ENCODE results near the gene ALDH1A2.
A peak's percentile ranks its signal among the peaks of the same experiment; 100 is the strongest.
"Not testable (repeated sequence)": the region's sequence is repeated elsewhere in the genome, so short reads cannot be mapped to it uniquely, and the experiment has no call there.

The ALDH1A2 gene

DNA sequence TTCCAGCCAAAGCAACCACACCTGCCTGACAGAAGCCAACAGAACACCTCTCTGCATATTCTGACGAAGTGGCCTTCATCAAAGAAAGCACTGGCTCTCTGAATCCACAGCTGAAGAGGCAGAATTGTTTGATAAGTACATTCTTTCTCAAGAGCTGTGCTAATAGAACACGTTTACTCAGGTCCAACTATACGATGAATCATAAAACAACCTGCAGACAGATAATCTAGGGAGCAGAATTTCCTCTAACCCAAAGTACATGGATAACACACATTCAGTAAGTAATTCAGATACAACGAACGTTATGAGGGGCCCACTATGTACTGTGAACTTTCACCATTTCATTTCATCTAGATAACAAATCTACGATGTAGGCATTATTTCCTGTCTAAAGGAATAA is 25.4 kb downstream of the ALDH1A2 start:
- no peak for DNase-seq (ENCODE audit: low spot score)

DNA sequence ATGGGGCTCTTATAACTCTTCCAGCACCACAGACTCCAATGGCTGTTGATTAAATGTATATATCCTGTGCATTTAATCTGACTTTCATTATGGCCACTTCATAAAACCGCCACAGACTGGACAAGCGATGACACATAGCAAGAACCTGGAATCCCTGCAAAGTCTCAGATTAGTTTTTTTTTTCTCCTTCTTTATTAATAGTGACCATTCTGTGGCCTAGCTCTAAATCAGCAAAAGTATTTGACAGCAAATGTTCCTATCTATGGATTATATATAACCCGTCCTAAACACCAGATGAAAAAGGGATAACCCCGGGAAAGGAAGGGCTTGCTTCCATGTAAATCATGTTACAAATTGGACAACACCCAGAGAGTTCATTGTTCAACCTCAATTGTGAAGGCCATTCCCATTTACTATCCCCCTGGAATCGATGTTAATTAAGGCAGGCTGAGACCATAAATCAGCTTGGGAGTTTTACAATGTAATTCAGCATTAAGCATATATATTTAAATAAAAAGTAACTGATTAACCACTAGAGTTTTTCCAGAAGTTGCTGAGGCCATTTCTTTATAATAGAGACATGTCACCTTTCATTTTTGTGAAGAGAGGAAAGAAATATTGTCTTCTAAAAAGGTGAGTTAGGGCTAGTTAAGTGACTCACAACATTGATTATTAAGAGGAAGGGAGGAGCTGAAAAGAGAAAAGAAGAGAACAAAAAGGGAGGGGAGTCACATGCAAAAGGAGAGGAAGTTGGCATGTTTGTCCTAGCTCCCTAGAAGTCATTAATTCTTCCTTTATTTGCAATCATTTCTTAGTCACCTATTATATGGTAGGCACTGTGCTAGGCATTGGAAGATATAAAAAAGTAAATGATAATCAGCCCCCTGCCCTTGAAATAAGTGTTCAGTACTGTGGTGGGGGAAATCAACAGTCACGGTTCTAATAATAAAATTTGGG is 26.2 kb downstream of the ALDH1A2 start:
- DNase-seq (ENCODE audit: low spot score): no peak

DNA sequence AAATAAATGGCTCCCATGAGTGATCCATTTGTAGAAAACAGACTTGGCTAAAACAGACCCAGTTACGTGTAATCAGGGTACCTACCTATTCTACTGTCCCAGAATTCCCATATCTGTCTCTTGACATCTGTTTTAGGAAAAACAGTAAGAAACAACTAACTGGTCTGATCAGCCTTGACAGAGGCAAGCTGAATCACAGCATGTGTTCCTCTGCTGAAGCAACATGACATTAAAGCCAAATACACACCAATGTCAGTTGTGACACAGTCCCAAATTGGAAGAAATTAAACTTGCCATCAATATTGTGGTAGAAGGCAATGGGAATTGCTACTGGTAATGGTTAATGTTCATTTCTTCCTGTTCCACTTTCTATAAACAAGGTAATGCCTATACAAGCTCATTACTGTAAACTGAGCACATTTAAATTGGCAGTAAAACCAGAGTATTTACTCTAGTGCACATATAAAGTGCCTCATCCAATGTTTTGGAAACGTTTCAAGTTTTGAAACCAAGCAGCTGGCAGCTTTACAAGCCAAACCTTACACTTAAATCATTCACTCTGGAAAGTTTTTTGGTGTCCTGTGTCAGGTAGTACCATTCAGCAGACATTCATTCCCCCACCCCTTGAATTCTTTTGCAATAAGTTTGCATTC is 27.0 kb downstream of the ALDH1A2 start:
- DNase-seq (ENCODE audit: low spot score): no peak

DNA sequence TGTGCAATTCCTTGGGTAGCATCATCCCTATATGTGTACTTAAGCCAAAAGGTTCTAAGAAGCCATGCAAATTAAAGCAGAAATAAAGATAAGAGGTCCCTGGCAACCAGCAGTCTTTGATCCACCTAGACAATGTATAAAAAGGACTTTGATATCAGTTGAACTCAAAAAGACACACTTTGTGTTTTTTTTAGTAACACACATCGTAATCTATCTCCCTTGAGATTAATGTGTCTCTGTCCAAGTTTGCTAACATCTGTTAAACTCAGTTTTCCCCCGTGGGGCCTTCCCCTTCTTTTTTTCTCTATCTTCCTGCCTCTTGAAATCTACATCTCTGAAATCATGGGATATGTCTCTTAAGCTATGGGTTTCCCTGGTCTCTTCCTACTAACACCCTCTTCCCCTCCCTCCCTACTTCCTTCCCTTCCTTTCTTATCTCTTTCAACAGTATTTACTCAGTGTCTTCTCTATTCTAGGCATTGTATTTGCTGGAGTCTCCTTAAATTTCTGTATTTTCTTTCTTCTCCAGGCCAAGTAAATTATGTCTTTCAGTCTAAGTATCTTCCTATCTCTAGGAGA is 27.7 kb downstream of the ALDH1A2 start:
- DNase-seq (ENCODE audit: low spot score): no peak

DNA sequence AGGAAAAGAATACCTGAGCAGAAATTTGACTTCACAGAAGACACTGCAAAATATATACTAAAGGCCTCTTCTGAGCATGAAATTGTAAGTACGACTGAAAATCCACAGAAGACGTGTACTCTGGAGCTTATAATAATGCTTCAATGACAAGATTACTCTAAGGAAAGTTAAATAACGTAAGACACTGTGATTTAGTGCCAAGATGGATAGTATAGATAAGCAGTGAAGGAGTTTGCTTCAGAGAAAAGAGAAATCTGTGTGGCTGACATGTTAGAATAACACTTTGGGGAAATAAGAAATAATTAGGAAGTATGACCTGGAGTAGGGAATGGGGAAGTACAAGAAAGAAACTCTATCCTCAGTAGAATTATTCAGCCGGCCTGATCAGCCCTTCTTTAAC is 28.9 kb downstream of the ALDH1A2 start:
- no peak for DNase-seq (ENCODE audit: low spot score)

DNA sequence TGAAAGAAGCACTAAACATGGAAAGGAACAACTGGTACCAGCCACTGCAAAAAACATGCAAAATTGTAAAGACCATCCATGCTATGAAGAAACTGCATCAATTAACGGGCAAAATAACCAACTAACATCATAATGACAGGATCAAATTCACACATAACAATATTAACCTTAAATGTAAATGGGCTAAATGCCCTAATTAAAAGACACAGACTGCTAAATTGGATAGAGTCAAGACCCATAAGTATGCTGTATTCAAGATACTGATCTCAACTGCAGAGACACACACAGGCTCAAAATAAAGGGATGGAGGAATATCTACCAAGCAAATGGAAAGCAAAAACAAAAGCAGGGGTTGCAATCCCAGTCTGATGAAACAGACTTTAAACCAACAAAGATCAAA is 37.1 kb downstream of the ALDH1A2 start:
- not testable (repeated sequence) for DNase-seq (ENCODE audit: low spot score)

DNA sequence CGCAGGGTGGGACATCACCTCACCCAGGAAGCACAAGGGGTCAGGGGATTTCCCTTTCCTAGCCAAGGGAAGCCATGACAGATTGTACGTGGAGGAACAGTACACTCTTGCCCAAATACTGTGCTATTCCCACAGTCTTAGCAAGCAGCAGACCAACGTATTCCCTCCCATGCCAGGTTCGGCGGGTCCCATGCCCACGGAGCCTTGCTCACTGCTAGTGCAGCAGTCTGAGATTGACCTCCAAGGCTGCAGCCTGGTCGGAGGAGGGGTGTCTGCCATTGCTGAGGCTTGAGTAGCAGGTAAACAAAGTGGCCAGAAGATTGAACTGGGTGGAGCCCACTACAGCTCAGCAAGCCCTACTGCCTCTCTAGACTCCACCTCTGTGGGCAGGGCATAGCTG is 39.0 kb downstream of the ALDH1A2 start:
- no peak for DNase-seq (ENCODE audit: low spot score)

DNA sequence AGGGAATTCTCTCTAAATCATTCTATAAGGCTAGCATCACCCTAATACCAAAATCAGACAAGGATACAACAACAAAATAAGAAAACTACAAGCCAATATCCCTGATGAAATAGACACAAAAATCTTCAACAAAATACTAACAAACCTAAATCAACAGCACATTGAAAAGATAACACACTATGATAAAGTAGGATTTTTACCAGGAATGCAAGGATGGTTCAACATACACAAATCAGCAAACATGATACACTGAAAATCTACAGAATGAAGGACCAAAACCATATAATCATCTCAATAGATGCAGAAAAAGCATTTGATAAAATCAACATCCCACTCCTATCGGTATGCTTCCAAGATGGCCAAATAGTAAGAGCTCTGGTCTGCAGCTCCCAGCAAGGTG is 39.5 kb downstream of the ALDH1A2 start:
- no peak for DNase-seq (ENCODE audit: low spot score)

DNA sequence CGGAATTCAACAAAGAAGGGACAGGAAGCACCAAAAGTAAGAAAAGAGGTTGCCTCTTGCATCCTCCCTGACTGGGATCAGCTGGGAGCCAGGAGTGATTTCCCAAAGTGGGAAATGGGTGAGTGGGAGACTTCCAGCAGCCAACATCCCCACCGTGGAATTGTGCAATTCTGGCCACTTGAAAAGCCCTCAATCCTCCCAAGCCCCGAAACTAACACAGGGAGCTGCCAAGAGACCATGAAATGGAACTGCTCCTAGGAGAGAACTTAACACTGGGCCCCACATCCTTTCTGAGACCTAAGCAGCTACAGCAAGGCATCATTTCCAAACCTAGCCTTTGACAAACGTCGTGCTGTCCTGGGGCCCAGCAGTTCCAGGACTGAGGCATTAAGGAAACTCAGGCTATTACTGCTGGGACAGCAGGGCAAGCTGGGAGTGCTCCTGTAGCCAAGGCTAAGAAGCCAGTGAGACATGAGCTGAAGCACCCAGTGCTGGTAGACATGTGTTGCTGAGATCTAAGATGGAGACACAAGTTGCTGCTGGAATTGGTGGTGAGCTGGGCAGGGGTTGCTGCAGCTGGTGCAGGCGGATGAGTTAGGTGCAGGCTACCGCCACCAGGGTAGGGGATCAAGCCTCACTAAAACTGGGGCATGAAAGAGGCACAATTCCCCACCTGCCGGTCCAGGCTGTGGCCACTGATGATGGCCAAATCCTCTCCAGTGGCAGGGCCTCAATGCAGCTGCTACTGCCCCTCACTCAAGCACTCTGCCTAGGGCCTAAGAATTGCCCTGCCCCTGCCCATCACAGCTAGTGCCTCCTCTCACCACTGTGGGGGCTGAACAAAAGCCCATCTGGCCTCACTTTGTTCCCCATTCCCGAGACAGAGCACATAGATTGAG is 43.9 kb downstream of the ALDH1A2 start:
- DNase-seq (ENCODE audit: low spot score): no peak

DNA sequence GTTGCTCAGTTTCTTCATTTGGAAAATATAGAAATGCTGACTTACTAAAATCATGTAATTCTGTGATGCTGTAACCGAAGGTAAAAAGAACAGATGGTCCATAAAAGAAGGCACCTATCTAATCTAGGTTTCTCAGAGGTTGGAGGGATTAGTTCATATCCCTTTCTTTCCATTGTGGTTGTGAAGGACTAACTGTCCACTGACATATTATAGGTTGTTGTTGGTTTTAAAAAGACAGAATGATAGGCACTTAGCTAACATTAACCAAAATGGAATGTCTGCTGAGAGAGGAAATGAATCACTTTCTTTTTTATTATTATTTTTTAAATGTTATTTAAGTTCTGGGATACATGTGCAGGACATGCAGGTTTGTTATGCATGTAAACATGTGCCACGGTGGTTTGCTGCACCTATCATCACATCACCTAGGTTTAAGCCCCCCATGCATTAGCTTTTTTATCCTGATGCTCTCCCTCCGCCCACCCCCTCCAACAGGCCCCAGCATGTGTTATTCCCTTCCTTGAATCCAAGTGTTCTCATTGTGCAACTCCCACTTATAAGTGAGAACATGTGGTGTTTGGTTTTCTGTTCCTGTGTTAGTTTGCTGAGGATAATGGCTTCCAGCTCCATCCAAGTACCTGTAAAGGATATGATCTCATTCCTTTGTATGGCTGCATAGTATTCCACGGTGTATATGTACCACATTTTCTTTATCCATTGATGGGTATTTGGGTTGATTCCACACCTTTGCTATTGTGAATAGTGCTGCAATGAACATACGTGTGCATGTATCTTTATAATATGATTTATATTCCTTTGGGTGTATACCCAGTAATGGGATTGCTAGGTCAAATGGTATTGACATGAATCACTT is 45.8 kb downstream of the ALDH1A2 start:
- DNase-seq (ENCODE audit: low spot score): no peak

DNA sequence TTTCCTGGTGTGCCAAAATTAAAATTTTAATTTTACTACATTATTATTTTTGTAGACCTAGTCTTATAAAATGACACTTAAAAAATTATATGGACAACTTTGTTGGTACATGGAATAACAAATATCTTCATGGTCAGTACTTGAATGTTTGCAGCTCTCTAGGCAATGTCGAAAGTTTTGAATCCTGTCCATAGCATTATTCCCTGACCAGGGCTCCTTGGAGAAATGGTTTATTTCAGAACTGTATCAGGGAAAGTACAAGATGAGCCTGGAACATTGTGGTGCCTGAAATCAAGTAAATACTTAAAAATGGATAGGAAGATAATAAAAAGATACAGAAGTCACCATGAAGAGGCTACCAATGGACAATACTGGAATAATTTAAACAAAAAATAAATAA is 47.6 kb downstream of the ALDH1A2 start:
- DNase-seq (ENCODE audit: low spot score): no peak

DNA sequence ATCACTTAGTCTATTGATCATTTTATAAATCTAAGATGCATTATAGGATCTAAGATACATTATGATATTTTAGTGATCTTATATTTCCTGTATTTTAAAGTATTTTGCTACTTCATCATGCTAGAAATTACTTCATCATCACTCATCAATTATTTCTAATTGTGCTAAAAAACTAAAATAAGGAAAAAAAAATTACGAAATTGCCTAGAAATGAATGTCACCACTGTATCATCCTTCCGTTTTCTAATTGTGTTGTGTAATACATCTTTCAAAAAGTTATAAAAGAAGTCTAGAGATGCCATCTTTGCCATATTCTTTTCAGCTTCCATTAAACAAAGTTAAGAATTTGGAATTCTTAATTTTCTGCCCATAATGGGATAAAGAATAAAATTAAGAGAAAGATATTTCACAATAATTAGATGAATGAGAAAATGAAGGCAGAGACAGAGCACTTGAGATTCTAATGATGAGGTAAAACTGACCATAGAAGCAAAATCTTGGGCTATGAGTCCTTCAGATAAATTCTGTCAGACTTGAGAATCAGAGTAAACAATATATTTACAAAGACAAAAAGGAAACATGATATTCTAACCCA is 48.8 kb downstream of the ALDH1A2 start:
- DNase-seq (ENCODE audit: low spot score): no peak

DNA sequence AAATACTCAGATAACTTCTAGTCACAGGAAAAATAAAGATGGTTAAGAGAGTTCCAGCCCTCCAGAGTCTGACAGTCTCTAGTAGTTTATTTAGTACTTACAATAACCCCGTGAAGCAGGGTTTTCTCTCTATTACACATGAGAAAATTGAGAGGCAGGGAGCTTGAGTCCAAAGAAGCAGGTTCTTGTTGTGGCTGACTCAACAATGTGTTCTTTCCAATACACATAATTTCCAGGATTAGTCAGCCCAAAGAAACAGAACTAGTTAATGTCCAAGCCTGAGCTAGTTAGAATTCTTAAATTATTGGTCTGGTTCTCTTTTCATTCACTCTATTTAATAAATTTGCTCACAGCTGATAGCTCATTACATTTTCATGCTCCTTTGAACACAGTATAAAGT is 49.9 kb downstream of the ALDH1A2 start:
- peak; percentile 5 for DNase-seq (ENCODE audit: low spot score)

DNA sequence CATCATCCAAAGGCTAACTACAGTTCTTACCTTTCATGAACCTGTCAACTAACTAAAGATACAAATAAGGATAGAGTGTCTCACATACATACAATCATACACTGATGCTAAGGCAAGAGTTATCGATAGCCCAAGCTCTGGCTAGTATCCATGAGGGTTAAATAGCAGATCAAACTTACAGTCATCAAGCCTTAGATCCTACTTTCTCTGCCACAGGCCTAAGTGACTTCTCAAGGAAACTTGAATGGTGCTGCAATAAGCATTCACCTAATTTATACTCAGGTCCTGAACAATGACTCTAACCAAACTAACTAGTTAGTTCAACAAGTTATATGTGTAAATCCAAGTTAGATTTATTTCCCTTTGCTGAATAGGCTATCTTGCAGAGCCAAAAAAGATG is 51.0 kb downstream of the ALDH1A2 start:
- DNase-seq (ENCODE audit: low spot score): no peak

DNA sequence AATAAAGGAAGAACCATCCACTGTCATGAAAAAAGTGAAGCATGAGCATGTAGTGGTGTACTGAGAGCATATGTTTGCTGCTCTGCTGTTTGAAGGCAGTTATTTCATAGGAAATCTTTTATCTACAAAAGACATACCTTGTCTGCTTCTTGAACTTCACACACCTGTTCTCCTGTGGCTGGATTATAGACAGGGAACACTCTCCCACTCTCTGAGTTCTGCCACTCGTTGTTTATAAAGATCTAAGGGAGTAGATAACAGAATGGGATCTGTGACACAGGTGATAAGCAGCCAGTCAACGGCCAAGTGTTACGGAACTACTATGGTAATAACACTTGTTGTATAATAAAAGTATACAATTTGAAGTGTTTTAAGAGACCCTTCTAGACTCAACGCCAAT is 51.5 kb downstream of the ALDH1A2 start:
- no peak for DNase-seq (ENCODE audit: low spot score)

DNA sequence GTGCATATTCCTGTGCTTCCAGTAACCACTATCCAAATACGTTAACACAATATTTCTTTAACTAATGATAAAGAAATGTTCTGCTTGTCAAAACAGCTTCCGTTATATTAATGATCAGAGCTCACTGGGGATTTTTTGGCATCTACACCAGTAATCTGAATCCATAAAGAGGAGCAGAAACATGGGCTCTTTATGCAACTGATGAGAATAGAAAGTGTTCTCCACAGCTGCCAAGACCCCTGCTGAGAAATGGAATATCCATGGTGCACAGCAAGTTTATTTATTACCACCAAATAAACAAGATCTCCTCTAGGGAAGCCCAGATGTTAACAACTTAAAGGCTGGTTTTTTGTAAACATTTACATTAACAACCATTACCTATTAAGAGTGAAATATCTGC is 54.5 kb downstream of the ALDH1A2 start:
- no peak for DNase-seq (ENCODE audit: low spot score)

DNA sequence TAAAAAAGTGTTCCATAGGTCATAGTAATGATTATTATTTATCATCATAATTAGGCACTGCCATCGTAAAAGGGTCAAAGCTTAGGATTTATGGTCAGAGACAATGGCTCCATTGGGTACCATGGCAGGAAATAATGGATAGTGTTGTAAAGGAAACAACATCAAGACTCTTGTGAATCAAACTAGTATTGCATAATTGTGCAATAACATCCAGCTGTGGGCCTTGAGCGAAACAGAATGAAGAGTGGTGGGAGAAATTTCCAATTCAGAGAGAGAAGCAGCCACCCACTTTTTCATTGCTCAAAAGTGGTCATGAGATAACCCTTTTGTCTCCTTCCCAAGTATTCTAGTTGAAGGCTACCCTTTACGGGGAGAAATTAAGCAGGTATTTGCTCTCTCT is 61.7 kb downstream of the ALDH1A2 start:
- DNase-seq (ENCODE audit: low spot score): no peak

DNA sequence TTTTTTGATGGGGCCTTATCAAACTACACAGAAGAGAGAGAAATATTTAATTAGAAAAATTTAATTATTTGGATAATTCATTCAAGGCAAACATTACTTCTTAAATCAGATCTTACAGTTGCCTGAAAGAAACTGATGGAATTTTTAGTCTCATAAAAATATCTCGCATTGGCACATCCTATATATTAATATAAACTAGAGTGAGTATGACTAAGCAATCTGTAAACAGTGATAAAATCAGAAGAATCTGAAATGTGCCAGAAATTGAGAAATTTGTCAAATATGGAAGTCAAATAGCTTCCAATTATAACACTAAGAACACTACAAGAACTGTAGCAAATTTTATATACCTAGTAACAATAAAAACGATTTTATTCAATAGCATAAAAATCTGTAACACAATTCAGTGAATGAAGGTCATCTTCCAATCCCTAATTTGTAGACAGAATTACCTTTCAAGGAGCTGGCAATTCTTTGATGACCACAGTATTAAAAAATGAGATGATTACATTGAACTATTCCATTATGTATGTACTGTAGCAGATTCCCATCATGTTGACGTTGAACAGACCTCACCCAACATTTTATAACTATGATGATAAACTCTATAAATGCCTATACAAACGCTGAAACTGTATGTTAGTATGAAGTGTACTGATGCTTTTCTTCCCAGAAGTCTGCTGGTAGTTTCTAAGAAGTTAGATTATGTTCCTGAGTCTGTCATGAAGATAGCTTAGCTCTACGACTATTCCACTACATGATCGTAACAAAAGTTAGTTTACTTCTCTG is 63.0 kb downstream of the ALDH1A2 start:
- DNase-seq (ENCODE audit: low spot score): no peak

DNA sequence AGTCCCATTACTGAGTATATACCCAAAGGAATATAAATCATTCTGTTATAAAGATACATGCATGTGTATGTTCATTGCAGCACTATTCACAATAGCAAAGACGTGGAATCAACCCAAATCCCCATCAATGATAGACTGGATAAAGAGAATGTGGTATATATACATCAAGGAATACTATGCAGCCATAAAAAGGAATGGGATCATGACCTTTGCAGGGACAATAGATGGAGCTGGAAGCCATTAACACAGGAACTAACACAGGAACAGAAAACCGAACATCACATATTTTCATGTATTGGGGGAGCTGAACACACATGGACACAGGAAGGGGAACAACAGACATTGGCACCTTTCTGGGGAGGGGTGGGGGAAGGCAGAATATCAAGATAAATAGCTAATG is 65.8 kb downstream of the ALDH1A2 start:
- DNase-seq (ENCODE audit: low spot score): not testable (repeated sequence)

DNA sequence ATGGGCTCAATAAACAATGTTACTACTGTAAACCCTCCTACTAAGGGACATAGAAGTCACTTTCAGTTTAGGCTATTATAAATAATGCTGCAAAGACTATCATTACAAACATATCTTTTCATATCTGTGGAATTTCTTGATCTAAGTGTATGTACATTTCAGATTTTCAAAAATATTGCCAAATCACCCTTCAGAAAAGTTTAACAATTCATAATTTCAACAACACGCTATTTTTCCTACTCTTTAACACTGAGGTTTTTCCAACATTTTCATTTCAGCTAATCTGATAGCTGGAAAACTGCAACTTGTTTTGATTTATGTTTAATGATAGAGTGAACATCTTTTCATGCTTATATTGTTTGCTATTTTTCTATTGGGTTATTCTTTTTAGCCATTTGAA is 69.0 kb downstream of the ALDH1A2 start:
- no peak for DNase-seq (ENCODE audit: low spot score)

All from RKO (cell line).